GM13977 (cell line): Measurements from ENCODE around the gene THUMPD3.

Source experiments
- DNase-seq: peaks from one replicate; pipeline ENCODE4 v3.0.0; 2012; ENCODE audit warnings: low spot score
- in situ Hi-C: fragments of 300-500 bp; cut with MboI; formaldehyde crosslinking; loops from one replicate; pipeline ENCODE4 v1.12.0; 2022; ENCODE audit warnings: low sequenced_read_pairs, low pct_unique_long_range_greater_than_20kb, mixed read lengths, inconsistent platforms; ENCODE audit not compliant: unreplicated experiment
- TF ChIP-seq, protein P1 (sequence below): IDR thresholded peaks from 2 replicates; pipeline ENCODE4 v1.5.1; 2012; ENCODE audit warnings: mild to moderate bottlenecking, control low read depth; ENCODE audit not compliant: insufficient read depth; ENCODE audit errors: extremely low read depth, missing control alignments

THUMPD3 gene

GRCh38 chr3:9330166-9330703 lies 32.6 kb upstream of the THUMPD3 start:
- DNase-seq, result no peak
- in situ Hi-C loops, result no loop called here
- TF ChIP-seq, protein P1, sequence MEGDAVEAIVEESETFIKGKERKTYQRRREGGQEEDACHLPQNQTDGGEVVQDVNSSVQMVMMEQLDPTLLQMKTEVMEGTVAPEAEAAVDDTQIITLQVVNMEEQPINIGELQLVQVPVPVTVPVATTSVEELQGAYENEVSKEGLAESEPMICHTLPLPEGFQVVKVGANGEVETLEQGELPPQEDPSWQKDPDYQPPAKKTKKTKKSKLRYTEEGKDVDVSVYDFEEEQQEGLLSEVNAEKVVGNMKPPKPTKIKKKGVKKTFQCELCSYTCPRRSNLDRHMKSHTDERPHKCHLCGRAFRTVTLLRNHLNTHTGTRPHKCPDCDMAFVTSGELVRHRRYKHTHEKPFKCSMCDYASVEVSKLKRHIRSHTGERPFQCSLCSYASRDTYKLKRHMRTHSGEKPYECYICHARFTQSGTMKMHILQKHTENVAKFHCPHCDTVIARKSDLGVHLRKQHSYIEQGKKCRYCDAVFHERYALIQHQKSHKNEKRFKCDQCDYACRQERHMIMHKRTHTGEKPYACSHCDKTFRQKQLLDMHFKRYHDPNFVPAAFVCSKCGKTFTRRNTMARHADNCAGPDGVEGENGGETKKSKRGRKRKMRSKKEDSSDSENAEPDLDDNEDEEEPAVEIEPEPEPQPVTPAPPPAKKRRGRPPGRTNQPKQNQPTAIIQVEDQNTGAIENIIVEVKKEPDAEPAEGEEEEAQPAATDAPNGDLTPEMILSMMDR, result no peak

DNA sequence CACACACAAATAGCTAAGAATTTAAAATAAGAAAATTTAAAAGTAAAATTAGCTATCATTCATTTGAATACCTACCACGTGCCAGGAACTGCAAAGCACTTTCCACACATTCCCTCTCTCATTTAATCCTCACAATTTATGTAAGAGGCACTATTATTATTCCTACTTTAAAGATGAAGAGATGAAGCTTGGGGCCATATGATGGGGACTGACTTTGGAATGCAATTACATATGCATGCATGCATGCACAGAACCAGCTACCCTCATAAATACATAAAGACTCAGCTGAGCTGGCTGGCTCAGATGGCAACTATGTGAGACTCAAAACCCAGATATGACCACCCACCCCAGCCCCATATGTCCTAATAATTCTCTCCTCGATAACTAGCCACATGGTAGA lies 31.7 kb upstream of the THUMPD3 start:
- TF ChIP-seq, protein P1, result no peak
- in situ Hi-C loops, result no loop called here
- DNase-seq, result no peak

DNA sequence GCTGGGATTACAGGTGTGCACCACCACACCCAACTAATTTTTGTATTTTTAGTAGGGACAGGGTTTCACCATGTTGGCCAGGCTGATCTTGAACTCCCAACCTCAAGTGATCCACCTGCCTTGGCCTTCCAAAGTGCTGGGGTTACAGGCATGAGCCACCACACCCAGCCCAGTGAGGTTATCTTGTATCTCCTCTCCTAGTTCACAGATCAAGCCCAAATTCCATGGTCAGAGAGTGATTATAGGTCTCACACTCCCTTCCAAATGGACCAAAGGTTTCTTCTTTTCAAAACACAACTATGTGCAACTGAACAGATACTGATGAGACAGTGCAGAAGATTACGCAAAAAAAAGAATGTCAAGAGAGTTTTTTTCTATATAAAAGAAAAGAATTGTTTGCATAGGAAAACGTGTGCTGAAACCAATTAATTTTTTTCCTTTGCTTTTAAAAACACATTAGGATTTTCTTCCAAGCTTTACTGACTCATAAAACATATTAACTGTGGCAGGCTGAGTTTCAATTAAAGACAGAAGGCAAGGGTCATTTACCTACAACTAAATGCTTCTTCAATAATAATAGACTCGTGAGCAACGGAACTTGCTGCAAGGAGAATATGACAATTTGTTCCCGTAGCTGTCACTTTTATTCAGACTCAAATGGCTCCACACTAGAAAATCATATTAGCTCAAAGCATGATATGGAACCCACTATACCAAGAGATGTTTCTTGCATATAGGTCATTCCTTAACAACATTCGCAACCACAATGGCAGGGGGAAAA lies 30.4 kb upstream of the THUMPD3 start:
- in situ Hi-C loops, result no loop called here
- TF ChIP-seq, protein P1, result no peak
- DNase-seq, result no peak

GRCh38 chr3:9339761-9340471 lies 22.9 kb upstream of the THUMPD3 start:
- DNase-seq, result no peak
- TF ChIP-seq, protein P1, result no peak
- in situ Hi-C loops, result no loop called here

DNA sequence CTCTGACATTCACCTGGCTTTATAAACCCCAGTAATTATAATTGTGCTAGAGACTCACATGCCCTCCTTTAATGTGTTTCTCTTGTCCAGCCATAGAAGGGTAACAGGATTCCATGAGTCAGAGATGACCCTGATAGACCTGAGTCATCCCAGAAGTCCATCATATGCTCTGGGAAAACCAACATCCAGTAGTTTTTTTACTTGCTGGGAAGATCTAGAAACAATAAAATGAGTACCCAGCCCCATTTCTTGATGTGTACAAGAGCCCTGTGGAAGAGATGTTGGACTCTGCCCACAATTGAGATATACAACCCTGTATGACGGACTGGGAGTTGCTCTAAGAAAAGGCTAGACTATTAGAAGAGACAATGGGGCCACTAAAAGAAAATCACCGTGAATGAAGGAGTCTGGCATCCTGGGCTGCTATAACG lies 22.4 kb upstream of the THUMPD3 start:
- no peak for DNase-seq
- in situ Hi-C loops, result no loop called here
- TF ChIP-seq, protein P1, result no peak

GRCh38 chr3:9342696-9343095 lies 20.2 kb upstream of the THUMPD3 start:
- in situ Hi-C loops, result no loop called here
- TF ChIP-seq, protein P1, result no peak
- DNase-seq, result no peak
